Adipose tissue (tissue), 3 donors: ENCODE results near the gene MZT2A. TPM values are rescaled to one million over a fixed set of nuclear protein-coding genes. Genes with fewer than 3 reads are reported as not detected.
"Not testable (repeated sequence)": the region's sequence is repeated elsewhere in the genome, so short reads cannot be mapped to it uniquely, and the experiment has no call there.

Source experiments
- H3K27ac ChIP-seq: one replicate; pipeline ENCODE4 v1.5.1; 2013; ENCODE audit warnings: low read depth, low read length
- WGBS, 3 donors: extraction: QIAGEN DNeasy Blood & Tissue Kit; methylation state at CpG; one replicate each; pipeline ENCODE4 v1.1.7; 2013; 5-methylcytosine and 5-hydroxymethylcytosine counted together
- polyA plus RNA-seq, 3 donors: library from polyadenylated mRNA; stranded (reverse); fragments of 200-250 nt; gene quantifications; one replicate each; pipeline ENCODE4 v1.2.3, GENCODE V29; 2013
- donor health status: healthy with polysubstance abuse.
- donor health status: Bipolar disorder and iron deficiency.
- donor health status: healthy.

MZT2A gene
- polyA plus RNA-seq, 3 donors = 54.8 to 114 (median 62.7) TPM

DNA sequence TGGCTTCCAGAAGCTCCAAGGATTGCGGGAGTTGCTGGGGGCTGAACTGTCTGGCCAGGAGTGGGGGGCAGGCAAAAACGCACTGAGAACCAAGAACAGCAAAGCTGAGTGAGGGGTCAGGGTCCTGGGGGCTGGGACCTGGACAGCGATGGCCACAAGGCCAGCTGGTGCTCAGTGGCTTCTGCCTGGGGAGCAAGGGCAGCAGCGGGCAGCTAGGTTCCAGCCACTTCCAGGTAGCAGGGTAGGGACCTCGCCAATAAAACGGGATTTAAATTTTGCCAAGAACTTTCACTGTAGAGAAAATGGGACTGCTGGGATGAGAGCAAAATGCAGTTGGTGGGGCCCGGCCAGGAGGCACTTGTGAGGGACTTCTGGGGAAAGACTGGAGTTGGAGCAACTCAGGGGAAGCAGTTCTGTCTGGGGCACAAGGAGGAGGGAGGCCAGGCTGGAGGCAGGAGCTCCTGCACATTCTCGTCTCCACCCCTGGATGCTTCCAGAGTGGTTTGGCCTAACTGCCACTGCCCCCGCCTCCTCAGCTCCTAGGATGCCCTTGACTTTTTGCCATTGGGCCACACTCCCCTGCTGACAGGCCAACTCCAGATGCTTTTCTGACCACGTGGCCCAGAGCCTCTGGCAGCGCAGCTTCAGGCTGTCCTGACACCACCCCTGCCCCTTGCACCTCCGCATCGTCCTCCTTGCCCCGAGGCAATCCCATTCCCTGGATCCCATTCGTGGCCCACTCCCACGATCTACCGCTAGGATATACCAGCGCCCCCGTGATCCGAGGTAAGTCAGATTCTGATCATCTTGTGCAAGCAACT lies 30.0 kb upstream of the MZT2A start:
- WGBS, 3 donors = 84 to 88% (median 84%) methylated on average over 19 to 20 of the region's 20 CpGs
- H3K27ac ChIP-seq = no peak overlapping the region

DNA sequence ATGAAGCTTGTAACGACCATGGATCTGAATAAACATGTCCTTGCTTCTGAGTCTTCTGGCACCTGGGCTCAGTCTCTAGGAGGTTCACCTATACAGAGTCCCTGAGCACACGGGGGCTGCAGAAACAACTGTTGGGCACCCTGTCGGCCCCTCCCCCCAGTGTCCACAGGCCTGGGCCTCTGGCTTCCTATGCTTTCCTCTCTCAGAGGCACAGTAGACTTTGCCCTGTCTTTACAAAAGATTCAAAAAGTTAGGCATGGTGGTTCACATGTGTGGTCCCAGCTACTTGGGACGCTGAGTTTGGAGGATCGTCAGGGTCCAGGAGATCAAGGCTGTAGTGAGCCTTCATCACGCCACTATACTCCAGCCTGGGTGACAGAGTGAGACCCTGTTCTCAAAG lies 29.3 kb upstream of the MZT2A start:
- WGBS, 3 donors = 68 to 84% (median 79%) methylated on average over 5 to 6 of the region's 6 CpGs
- H3K27ac ChIP-seq = not testable (repeated sequence)

DNA sequence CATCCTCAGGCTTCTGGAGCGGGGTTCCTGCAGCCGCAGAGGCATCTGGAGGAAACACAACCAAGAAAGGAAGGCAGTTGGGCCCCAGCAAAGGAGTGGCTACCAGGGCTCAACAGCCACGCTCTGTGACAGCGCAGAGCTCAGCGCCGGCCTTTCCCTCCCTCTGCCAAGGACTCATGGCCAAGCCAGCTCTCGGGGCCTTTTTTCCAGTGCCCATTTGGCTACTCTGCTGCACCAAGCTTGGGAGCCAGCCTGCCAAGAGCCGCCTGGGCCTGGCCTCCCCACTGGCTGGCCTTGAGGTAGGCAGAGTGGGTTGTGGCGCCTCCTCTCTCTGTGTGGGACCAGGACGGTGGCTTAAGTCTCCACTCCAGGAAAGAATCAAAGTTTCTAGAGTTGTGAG lies 28.3 kb upstream of the MZT2A start:
- 87 to 97% (median 89%) methylated on average over 4 to 10 of the region's 10 CpGs for WGBS, 3 donors
- no peak overlapping the region for H3K27ac ChIP-seq

DNA sequence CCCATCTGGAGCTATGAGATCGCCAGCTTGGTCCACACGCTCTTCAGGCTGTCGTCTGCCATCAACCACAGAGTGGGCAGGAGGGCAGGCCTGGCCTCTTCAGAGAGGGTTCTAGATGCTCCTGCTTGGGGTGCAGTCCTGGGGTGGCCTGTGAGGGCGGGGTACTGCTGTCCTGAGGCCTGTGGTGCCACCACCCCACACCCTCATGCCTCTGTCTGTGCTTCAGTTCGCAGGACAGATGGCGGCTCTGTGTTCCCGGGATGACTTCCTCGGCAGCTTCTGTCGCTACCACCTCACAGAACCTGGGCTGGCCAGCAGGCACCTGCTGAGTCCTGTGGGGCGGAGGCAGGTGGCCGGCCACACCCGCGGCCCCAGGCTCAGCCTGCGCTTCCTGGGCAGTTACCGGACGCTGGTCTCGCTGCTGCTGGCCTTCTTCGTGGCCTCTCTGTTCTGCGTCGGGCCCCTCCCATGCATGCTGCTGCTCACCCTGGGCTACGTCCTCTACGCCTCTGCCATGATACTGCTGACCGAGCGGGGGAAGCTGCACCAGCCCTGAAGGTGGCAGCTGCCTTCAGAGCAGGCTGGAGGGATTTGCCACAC lies 27.8 kb upstream of the MZT2A start:
- H3K27ac ChIP-seq = not testable (repeated sequence)
- WGBS, 3 donors = 85 to 90% (median 88%) methylated on average over 15 to 22 of the region's 24 CpGs

DNA sequence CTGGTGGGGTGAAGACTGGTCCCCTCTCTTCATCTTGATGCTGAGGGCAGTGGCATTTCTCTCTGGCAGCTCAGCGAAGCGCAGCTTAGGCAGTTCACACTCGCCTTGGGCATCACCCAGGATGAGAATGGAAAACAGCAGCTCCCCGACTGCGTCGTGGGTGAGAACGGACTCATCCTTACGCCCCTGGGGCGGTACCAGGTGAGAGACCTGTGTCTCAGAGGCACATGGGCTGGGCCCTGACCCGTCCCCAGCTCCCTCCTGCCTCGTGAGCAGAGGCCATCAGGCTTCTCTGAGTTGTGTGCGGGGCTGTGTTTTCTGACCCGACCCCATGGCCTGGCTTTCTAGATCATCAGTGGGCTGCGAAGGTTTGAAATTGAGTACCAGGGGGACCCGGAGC lies 27.3 kb upstream of the MZT2A start:
- WGBS, 3 donors = 95 to 97% (median 96%) methylated on average over 14 to 15 of the region's 15 CpGs
- H3K27ac ChIP-seq = no peak overlapping the region

DNA sequence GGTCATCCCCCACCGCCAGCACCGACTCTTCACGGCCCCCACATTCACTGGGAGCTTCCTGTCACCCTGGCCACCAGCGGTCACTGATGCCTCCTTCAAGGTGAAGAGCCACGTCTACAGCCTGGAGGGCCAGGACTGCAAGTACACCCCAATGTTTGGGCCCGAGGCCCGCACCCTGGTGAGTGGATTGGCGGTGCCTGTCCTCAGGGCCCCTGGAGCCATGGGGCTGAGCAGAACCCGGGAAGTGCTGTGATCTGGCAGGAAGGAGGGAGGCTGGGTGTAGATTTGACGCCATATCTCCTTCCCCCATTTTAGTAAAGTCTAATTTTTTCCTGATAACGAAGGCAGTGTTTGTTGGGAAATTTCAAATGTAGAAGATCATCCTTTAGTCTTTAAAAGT lies 26.3 kb upstream of the MZT2A start:
- WGBS, 3 donors = 83 to 94% (median 89%) methylated on average over 6 to 9 of the region's 11 CpGs

DNA sequence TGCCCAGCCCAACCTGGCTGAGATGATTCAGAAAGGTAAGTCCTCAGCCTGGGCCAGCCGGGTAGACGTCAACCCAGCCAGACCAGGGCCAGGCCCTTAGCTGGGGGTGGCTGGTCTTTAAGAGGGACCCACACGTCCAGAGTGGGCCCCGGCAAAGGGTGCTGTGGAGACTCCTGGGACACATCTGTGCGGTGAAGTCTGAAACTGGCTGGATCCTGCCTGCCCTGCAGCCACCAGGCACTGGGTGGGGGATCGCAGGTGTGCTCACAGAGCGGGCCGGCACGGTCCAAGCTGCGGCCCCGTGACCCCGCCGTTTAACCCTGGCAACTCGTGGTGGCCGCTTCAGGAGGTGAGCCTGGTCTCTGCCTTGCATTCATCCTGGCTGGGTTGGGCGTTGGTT lies 25.7 kb upstream of the MZT2A start:
- 83 to 90% (median 87%) methylated on average over 16 of the region's 16 CpGs for WGBS, 3 donors
- not testable (repeated sequence) for H3K27ac ChIP-seq

More for the DNA sequence above, 26.3 kb upstream of the MZT2A start:
- H3K27ac ChIP-seq = not testable (repeated sequence)

DNA sequence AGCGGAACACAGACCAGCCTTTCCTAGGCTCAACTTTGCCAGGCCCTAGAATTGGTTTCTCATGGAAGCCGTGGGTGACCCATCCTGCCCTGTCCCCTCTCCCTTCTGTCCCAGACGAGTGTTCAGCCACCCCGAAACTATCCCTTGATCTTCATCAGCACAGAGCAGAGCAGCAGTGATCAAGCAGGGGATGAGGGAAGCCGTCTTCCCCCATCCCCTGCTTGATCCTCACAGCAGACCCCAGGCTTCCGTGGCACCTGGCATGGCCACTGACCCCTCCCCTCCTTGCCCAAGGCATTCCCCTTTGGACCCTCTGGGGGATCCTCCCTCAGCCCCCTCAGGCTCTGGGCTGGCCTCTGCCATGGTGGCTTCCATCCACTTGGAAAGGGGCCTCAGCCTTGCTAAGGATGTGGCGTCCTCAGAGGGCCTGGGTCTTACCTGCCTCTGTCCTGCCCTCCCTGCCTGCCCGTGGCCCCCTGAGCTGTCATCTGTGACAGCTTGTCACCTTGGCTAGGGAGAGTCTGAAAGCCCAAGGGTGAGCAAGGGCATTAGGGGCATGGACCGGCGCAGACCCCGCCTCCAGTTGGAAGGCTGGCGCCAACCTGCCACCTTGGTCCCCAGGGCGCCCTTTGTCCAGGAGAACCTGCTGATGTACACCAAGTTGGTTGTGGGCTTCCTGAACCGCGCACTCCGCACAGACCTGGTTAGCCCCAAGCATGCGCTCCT lies 25.1 kb upstream of the MZT2A start:
- WGBS, 3 donors = 96 to 97% (median 96%) methylated on average over 17 of the region's 17 CpGs
- H3K27ac ChIP-seq = no peak overlapping the region

DNA sequence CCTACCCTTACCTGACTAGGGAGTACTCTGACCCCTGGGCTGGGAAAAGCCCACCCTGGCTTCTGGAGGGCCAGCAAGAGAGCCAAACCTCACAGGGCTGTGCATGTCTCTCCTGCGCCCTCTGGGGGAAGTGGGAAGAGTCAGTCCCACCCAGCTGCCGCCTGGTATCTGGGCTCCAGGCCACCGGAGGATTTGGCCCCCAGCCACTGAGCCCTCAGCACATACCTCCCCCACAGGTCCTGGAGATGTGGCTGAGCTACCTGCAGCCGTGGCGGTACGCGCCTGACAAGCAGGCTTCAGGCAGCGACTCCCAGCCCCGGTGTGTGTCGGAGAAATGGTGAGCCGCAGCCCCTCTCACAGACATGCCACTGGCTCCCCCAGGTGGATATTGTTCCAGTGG lies 24.4 kb upstream of the MZT2A start:
- 63 to 80% (median 79%) methylated on average over 11 of the region's 11 CpGs for WGBS, 3 donors
- not testable (repeated sequence) for H3K27ac ChIP-seq

DNA sequence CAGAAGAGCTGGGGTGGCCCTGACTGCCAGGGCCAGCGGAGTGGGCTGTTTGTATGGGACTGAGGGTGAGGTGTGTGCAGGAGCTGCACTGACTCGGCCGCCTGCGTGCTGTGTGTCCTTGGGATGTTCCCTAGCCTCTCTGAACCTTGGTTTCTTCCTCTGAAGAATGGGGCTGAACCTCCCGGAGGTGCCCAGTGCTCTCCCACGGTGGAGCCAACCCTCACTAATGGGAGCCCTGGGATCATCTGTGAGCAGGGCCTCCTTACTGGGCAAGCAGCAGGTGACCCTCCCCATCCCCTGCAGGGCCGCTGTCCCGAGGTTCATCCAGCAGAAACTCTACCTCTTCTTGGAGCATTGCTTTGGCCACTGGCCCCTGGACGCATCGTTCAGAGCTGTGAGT lies 23.8 kb upstream of the MZT2A start:
- WGBS, 3 donors = 79 to 86% (median 82%) methylated on average over 10 of the region's 10 CpGs

DNA sequence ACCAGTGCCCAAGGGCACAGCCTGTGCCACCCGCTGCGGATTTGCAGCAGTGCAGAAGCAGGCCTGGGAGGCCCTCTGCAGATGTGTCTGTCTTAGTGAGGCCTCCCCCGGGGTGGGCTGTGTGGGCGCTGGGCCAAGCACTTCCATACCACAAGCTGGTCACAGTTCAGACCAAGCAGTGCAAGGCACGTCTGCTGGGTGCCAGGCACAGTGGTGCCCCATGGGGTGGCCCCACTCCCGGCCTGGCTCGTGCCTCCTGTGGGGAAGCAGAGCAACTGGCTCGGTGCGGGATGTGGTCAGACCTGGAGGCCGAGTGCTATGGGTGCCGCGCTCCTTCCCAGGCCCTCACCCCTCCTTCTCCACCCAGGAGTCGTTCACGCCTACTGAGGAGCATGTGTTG lies 23.0 kb upstream of the MZT2A start:
- WGBS, 3 donors = 84 to 92% (median 91%) methylated on average over 10 to 14 of the region's 14 CpGs
- H3K27ac ChIP-seq = not testable (repeated sequence)

More for the DNA sequence above, 23.8 kb upstream of the MZT2A start:
- no peak overlapping the region for H3K27ac ChIP-seq

DNA sequence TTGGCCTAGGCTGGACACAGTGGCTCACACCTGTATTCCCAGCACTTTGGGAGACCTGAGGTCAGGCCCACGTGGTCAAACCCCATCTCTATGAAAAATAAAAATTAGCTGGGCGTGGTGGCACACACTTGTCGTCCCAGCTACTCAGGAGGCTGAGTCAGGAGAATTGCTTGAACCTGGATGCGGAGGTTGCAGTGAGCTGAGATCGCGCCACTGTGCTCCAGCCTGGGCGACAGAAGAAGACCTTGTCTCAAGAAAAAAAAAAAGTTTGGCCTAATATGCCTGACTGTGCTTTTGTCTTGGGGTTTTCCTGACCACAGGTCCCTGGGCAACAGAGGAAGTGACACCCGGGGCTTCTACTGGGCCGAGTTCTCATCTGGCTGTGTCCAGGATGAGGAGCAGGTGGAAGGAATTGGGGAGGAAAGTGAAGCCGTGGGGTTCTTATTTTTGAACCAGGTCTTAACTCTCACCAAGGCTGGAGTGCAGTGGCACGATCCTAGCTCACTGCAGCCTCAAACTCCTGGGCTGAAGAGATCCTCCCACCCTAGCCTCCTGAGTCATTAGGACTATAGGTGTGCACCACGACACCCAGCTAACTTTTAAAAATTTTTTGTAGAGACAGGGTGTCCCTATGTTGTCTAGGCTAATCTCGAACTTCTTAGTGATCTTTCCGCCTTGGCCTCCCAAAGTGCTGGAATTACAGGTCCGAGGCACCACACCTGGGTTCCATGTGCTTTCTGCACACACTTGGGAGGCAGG lies 22.4 kb upstream of the MZT2A start:
- 66 to 70% (median 66%) methylated on average over 14 to 15 of the region's 15 CpGs for WGBS, 3 donors
- not testable (repeated sequence) for H3K27ac ChIP-seq

DNA sequence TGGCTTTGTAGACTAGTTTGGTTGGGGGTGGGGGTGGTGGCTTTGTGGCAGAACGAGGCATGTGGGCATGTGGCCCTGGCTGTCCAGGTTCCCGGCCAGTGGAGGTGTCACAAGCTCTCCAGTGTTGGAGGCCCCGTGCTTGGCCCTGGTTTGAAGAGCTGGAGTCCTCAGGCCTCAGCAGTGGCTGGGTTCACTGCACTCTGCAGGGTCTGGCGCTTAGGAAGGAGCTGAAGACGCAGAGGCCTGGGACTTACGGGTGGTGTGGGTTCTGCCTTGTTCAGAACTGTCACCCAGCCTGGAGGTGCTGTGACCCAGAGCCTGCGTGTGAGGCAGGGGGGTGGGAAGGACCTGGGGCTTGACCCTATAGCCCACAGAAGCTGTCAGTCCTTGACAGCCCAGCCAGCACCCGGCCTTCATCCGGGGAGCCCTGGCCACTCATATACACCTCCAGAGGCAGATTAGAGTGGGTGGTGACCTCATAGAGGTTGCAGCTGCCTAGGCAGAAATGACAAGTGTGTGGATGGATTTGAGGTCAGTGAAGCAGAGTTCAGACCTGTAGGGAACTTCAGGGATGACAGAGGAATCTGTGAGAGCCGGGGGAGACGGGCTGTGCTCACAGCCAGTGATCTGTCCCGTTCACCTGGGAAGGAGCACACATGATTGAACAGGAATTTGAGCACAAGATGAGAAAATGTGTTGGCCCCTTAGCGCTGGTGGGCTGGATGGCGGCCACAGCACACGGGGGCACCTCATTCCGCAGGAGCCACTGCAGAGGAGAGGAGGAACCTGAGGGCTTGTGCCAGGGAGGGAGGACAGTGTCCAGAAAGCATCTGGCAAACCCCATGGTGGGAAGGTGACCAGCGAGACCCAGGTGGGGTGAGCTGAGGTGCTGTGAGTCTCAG lies 20.0 kb upstream of the MZT2A start:
- not testable (repeated sequence) for H3K27ac ChIP-seq
- 62 to 83% (median 80%) methylated on average over 13 to 15 of the region's 17 CpGs for WGBS, 3 donors

DNA sequence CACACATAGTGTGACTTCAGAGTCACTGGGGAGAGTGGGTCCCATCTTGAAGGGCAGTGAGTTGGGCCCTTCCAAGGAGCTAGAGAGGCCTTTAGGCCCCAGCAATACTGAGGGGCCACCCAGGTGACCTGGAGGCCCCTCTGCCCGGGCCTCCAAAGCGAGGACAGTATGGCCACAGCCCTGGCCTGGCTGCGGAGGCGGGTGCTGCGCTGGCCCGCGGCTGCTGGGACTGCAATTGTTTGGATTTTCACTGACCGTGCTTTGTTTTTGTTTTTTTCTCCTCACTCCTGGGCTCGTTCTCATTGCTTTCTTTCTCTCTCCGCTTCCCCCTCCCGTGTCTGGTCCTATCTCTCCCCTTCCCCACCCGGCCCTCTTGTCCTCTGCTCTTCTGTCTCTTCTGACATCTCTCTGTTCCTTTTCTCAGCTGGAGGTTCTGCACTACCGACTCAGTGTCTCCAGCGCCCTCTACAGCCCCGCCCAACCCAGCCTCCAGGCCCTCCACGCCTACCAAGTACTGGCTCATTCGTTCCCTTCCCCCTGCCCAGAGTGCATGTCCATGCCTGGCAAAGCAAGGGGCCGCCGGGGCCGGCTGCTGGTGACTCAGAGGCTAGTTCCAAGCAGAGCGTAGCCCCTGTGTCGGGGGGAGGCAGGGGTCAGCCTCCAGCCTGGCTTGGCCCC lies 19.2 kb upstream of the MZT2A start:
- H3K27ac ChIP-seq = not testable (repeated sequence)
- WGBS, 3 donors = 82 to 91% (median 84%) methylated on average over 18 to 22 of the region's 22 CpGs

DNA sequence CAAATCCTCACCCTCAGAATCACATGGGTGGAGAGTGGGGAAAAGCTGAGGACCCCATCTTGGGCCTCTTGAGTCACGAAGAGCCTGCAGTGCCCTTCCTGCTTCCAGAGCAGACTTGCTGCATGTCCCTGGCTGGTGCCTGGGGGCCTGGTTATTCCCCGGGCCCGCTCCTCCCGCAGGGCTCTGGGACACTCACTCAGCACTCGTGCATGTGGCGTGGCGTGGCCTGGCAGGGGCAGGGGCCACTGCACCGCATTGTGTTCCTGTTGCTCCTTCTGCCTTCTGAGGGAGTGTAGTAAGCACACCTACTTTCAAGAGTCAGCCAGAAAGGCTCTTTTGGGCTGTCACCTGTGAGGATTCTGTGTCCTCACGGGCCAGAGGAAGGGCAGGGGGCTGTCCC lies 17.4 kb upstream of the MZT2A start:
- H3K27ac ChIP-seq = no peak overlapping the region
- 75 to 86% (median 83%) methylated on average over 9 of the region's 9 CpGs for WGBS, 3 donors

DNA sequence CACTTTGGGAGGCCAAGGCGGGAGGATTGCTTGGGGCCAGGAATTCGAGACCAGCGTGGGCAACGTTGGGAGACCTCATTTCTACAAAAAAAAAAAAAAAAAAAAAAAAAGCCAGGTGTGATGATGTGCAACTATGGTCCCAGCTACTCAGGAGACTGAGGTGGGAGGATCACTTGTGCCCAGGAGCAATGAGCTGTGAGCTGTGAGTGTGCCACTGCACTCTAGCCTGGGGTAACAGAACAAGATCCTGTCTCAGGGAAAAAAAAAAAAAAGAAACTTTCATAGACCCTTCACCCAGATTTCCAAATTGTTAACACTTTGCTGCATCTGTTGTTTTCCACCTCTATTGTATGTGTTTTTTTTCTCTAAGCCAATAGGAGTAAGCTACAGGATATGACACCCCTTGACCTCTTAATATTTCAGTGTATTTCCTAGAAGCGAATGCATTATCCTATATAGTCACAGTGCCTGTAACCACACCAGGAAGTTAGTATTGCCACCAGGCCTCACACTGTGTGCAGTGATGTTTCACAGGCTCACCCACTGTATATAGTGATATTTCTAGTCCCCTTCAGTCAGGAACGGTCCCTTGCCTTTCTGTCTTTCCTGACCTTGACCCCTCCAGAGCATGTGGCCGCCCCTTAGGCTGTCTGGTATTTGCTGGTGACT lies 12.0 kb upstream of the MZT2A start:
- 85 to 90% (median 90%) methylated on average over 7 of the region's 7 CpGs for WGBS, 3 donors
- not testable (repeated sequence) for H3K27ac ChIP-seq

DNA sequence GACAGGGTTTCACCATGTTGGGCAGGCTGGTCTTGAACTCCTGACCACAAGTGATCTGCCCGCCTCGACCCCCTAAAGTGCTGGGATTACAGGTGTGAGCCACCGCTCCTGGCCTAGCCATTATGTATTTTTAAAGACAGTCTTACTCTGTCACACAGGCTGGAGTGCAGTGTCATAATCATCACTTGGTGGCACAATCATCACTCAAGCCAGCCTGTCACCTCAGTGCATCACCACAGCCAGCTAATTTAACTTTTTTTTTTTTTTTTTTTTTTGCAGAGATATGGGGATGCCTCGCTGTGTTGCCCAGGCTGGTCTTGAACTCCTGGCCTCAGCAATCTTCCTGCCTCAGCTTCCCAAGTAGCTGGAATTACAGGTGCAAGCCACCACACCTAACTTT lies 11.4 kb upstream of the MZT2A start:
- 97 to 100% (median 97%) methylated on average over 4 of the region's 4 CpGs for WGBS, 3 donors
- not testable (repeated sequence) for H3K27ac ChIP-seq
